ENCODE data around the gene PHLDB1. TPM values are rescaled to one million over a fixed set of nuclear protein-coding genes. Genes with fewer than 3 reads are reported as not detected.

PHLDB1 gene
- polyA plus RNA-seq, 1 experiment: 83.0 TPM

DNA sequence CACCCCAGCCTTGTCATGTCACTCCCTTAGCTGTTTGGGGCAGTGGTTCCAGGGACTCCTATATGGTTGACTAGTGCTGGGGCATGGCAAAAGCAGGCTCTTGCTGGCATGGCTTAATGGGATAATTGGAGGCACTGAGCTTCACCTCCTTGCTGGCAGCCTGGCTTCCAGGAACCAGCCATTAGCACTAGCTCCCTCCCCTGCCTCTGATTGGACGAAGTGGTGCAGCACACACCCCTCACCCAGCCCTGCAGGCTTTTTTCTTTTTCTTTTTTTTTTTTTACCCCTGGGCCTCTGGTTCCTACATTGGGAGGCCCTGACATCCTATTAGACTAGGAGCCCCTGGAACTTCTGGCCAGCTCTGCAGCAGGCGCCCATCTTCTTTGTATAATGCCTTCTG lies 18.6 kb downstream of the PHLDB1 start:
- Histone ChIP-seq H3K27ac (ENCODE audit: low read depth, low read length) (no peak overlapping the region), H3K27me3 (ENCODE audit: control insufficient read depth, insufficient read depth, low read length) (no peaks in the 10 kb centered on the region), H3K4me3 (ENCODE audit: low read depth, low read length) (no peak overlapping the region), H3K9me3 (ENCODE audit: control insufficient read depth, insufficient read depth, low read length) (no peaks in the 10 kb centered on the region; the same call in 1 of the 2 replicates)
- TF ChIP-seq, protein P1, sequence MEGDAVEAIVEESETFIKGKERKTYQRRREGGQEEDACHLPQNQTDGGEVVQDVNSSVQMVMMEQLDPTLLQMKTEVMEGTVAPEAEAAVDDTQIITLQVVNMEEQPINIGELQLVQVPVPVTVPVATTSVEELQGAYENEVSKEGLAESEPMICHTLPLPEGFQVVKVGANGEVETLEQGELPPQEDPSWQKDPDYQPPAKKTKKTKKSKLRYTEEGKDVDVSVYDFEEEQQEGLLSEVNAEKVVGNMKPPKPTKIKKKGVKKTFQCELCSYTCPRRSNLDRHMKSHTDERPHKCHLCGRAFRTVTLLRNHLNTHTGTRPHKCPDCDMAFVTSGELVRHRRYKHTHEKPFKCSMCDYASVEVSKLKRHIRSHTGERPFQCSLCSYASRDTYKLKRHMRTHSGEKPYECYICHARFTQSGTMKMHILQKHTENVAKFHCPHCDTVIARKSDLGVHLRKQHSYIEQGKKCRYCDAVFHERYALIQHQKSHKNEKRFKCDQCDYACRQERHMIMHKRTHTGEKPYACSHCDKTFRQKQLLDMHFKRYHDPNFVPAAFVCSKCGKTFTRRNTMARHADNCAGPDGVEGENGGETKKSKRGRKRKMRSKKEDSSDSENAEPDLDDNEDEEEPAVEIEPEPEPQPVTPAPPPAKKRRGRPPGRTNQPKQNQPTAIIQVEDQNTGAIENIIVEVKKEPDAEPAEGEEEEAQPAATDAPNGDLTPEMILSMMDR (IDR thresholded peaks at IDR 0.05; ENCODE audit: low read depth, low read length): no peak
- CTCF ChIA-PET: no interaction called here
- DNase-seq (ENCODE audit: low read depth, low spot score): no peak
- POLR2A ChIA-PET: interaction anchor here (0.9 kb wide), 1 partner anchor 9 kb away, joined by 3 read pairs; no protein-coding TSS in a partner anchor

DNA sequence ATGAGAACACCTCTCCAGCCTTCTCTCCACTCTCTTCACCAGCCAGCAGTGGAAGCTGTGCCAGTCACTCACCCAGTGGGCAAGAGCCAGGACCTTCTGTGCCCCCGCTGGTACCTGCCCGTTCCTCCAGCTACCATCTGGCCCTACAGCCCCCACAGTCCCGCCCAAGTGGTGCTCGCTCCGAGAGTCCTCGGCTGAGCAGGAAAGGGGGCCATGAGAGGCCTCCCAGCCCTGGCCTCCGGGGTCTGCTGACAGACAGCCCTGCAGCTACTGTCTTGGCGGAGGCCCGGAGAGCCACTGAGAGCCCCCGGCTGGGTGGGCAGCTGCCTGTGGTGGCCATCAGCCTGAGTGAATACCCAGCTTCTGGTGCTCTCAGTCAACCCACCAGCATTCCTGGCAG lies 20.2 kb downstream of the PHLDB1 start:
- TF ChIP-seq, protein P1 (IDR thresholded peaks at IDR 0.05; ENCODE audit: low read depth, low read length): no peak
- ChIA-PET CTCF (no interaction called here), POLR2A (no interaction called here)
- no peak for DNase-seq (ENCODE audit: low read depth, low spot score)
- no peaks in the 10 kb centered on the region for H3K27me3 ChIP-seq (ENCODE audit: control insufficient read depth, insufficient read depth, low read length)
- no peak overlapping the region for H3K27ac ChIP-seq (ENCODE audit: low read depth, low read length)
- H3K4me3 ChIP-seq (ENCODE audit: low read depth, low read length): no peak overlapping the region
- no peaks in the 10 kb centered on the region; the same call in 1 of the 2 replicates for H3K9me3 ChIP-seq (ENCODE audit: control insufficient read depth, insufficient read depth, low read length)

DNA sequence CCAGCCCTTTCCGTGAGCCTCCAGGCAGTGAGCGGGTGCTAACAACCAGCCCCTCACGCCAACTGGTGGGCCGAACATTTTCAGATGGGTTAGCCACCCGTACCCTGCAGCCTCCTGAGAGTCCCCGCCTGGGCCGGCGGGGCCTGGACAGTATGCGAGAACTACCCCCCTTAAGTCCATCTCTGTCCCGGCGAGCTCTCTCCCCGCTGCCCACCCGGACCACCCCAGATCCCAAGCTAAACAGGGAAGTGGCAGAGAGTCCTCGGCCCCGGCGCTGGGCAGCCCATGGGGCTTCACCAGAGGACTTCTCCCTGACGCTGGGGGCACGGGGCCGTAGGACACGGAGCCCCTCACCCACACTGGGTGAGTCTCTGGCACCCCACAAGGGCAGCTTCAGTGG lies 20.6 kb downstream of the PHLDB1 start:
- CTCF ChIA-PET: no interaction called here

DNA sequence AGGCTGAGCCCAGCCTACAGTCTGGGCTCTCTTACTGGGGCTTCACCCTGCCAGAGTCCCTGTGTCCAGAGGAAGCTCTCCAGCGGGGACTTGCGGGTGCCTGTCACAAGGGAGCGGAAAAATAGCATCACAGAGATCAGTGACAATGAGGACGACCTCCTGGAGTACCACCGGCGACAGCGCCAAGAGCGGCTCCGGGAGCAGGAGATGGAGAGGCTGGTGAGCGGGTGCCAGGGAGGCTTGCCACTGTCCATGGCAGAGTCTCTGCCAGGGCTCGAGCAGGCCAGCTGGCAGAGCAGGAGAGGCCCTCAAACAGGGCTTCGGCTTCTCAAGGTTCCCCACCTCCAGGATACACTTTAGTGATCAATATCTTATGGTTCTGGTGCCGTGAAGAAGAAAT lies 21.0 kb downstream of the PHLDB1 start:
- ChIA-PET POLR2A (interaction anchor here (0.8 kb wide), 1 partner anchor 26 kb away, joined by 3 read pairs; no protein-coding TSS in a partner anchor), CTCF (no interaction called here)
- TF ChIP-seq, protein P1 (IDR thresholded peaks at IDR 0.05; ENCODE audit: low read depth, low read length): no peak
- Histone ChIP-seq H3K27me3 (ENCODE audit: control insufficient read depth, insufficient read depth, low read length) (no peaks in the 10 kb centered on the region), H3K4me3 (ENCODE audit: low read depth, low read length) (no peak overlapping the region), H3K27ac (ENCODE audit: low read depth, low read length) (no peak overlapping the region), H3K9me3 (ENCODE audit: control insufficient read depth, insufficient read depth, low read length) (no peaks in the 10 kb centered on the region; the same call in 1 of the 2 replicates)
- no peak for DNase-seq (ENCODE audit: low read depth, low spot score)

More for the DNA sequence above, 20.6 kb downstream of the PHLDB1 start:
- no peak for DNase-seq (ENCODE audit: low read depth, low spot score)
- no peaks in the 10 kb centered on the region; the same call in 1 of the 2 replicates for H3K9me3 ChIP-seq (ENCODE audit: control insufficient read depth, insufficient read depth, low read length)
- no peaks in the 10 kb centered on the region for H3K27me3 ChIP-seq (ENCODE audit: control insufficient read depth, insufficient read depth, low read length)
- POLR2A ChIA-PET: no interaction called here
- no peak overlapping the region for H3K27ac ChIP-seq (ENCODE audit: low read depth, low read length)
- no peak overlapping the region for H3K4me3 ChIP-seq (ENCODE audit: low read depth, low read length)
- TF ChIP-seq, protein P1 (IDR thresholded peaks at IDR 0.05; ENCODE audit: low read depth, low read length): no peak

DNA sequence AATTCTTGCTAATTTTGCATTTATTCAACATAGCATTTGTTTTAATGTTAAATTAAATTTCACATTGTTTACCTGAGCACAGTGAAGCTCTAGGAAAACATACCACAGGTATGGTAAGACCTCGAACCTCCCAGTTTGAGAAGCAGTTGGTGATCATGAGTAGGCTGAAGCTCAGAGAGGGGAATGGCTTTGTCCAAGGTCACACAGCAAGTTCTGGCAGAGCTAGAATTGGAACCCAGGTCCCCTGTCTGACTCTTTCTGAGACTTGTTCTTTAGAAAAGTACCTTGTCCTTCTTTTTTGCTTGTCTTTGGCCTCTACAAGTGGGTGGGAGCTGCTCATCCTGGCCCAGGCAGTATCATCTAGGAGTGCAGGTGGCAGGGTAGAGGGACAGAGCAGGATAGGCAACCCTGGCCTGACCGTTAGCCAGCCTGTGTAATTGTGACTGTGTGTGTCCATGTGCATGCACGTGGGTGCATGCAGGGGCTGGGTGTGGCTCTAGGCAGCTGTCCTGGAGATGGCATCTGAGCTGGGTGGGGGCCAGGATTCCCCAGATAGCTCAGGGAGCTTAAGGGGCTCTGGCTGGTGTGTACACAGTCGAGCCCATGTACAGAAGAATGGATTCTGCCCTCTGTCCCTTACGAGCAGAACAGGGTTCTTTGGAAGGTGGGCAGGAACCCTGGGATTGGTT lies 21.6 kb downstream of the PHLDB1 start:
- POLR2A ChIA-PET: interaction anchor here (0.5 to 0.8 kb wide), 2 partner anchors 11 to 25 kb away, joined by 3 read pairs; no protein-coding TSS in a partner anchor
- H3K27ac ChIP-seq (ENCODE audit: low read depth, low read length): no peak overlapping the region
- no peak overlapping the region for H3K4me3 ChIP-seq (ENCODE audit: low read depth, low read length)
- TF ChIP-seq, protein P1 (IDR thresholded peaks at IDR 0.05; ENCODE audit: low read depth, low read length): no peak
- no peak for DNase-seq (ENCODE audit: low read depth, low spot score)
- CTCF ChIA-PET: no interaction called here
- no peaks in the 10 kb centered on the region for H3K27me3 ChIP-seq (ENCODE audit: control insufficient read depth, insufficient read depth, low read length)
- H3K9me3 ChIP-seq (ENCODE audit: control insufficient read depth, insufficient read depth, low read length): no peaks in the 10 kb centered on the region; the same call in 1 of the 2 replicates

Measured in AG04450 (cell line).